Measurements from ENCODE around the gene ZNF318.

DNA sequence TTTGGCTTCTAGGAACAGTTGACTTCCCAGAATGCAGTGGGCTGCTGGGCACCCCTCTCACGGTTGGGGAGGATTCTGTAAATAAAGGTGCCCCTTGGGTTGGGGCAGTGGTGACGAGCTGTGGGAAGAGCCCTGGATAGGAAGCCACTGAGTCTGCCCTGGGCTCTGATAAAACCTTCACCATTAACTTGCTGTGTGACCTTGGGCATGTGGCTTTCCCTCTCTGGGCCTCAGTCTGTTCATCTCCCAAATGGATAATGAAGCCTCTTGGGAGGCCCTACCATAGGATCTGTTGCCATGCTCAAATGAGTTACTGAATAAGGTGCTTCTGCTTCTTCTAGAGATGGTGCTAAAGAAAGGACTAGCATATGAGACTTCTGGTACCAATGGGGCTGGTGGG, 64.6 kb downstream of the ZNF318 start:
- TF ChIP-seq POLR2AphosphoS2 (conservative IDR thresholded peaks at IDR 0.05; ENCODE audit: low read length) = no peak
- no peak for TF ChIP-seq CTCF (IDR thresholded peaks at IDR 0.05)
- TF ChIP-seq RFX5 (IDR thresholded peaks at IDR 0.05) = no peak
- TF ChIP-seq REST (IDR thresholded peaks at IDR 0.05) = no peak
- TF ChIP-seq NR3C1 (IDR thresholded peaks at IDR 0.05) = no peak
- no peak for TF ChIP-seq PBX3 (IDR thresholded peaks at IDR 0.05)
- TF ChIP-seq ELK1 (IDR thresholded peaks at IDR 0.05; ENCODE audit: low read depth, low read length) = no peak
- no peak for TF ChIP-seq POLR2A (IDR thresholded peaks at IDR 0.05; ENCODE audit: low read length)
- TF ChIP-seq EP300 (IDR thresholded peaks at IDR 0.05) = no peak
- TF ChIP-seq EHMT2 (IDR thresholded peaks at IDR 0.05; ENCODE audit: low read depth) = no peak
- no peak for TF ChIP-seq MAZ (IDR thresholded peaks at IDR 0.05; ENCODE audit: borderline replicate concordance, low read depth, low read length)
- TF ChIP-seq, protein P1, sequence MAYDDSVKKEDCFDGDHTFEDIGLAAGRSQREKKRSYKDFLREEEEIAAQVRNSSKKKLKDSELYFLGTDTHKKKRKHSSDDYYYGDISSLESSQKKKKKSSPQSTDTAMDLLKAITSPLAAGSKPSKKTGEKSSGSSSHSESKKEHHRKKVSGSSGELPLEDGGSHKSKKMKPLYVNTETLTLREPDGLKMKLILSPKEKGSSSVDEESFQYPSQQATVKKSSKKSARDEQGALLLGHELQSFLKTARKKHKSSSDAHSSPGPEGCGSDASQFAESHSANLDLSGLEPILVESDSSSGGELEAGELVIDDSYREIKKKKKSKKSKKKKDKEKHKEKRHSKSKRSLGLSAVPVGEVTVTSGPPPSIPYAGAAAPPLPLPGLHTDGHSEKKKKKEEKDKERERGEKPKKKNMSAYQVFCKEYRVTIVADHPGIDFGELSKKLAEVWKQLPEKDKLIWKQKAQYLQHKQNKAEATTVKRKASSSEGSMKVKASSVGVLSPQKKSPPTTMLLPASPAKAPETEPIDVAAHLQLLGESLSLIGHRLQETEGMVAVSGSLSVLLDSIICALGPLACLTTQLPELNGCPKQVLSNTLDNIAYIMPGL (CRISPR knock-in tag; IDR thresholded peaks at IDR 0.05; ENCODE audit: borderline replicate concordance) = no peak

Data from A549 (cell line).